Measurements from ENCODE around the gene SPTLC2.

Gene SPTLC2

DNA sequence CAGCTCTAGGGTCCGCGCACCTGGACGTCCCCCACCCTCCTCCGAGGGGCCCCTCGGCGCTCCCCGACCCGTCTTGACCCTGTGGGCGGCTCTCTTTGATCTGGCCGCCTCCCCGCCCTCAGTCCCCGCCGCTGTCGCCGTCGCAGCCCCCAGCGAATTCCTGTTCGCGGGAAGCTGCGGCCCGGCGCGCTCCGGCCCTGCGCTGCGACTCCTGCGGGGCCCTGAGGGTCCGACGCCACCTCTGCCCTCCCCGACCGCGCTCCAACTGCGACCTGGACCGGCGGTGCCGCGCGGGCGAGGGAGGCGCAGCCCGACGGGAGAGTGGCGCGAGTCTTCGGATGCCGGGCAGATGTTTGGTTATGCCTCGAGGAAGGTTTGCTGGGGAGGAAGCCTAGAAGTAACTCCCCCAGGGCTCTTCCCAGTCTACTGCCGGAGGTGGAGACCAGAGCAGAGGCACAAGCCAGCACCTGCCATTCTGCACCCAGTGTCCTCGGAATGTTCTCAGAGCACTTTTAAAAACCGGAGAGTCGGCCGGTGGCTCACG is 117.4 kb downstream of the SPTLC2 start:
- DNase-seq, result no peak

DNA sequence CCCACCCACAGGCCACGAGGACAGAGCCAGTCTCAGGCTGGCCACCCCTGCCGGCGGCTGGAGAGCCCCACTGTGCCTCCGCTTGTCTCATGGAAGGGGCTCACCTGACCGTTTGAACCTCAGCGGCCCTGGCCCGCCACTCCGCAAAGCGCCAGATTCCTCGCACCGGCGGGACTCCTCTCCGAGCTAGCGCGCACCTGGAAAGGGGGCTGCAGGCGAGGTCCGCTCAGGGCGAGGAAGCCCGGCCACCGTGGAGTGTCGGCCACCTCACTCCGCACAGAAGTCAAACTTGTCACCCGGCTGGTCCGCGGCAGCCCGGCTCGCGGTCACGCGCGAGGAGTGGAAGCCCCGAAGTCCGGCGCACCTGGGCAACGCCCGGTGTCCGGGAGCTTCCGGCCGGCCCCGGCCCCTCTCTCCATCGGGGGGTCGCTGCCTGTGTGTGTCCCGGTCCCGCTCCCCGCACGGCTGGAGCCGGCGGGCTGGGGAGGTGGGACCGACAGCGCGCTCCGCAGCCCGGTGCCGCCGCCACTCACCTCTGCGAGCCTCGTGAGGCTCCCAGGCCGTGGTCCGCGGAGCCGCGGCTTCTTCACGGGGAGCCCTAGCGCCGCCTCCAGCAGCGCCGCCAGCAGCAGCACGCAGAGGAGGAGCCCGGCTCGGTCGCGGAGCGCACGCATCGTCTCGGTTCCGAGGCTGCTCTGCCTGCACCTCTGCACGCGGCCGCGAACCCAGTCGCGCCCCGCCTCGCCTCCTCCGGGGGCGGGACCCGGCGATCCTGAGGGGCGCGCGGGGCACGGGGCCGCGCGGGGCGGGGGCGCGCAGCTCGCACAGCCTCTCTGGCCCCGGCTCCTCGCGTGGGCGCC is 118.1 kb downstream of the SPTLC2 start, which contains the start of gene ISM2:
ISM2 (minus strand) TSS at position 697 of the 860 bp plus-strand sequence; CDS start at position 674, 23 bp downstream.
- no peak for DNase-seq

DNA sequence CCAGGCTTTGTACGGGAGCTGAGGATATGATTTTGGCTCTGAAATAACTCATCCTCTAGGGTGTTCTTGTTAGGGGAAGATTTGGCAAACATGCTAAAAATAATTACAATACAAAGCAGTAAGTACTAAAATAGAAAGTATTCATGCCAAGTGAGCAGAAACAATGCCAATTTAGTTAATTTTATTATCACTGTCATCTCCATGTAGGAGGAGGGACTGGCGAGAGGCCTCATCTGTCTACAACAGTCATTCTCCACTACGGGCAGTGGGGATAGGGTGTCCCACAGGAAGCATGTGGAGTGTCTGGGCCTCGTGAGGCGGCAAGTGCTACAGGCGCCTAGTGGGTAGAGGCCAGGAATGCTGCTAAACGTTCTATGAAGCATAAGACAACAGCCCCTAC is 121.1 kb downstream of the SPTLC2 start:
- no peak for DNase-seq

DNA sequence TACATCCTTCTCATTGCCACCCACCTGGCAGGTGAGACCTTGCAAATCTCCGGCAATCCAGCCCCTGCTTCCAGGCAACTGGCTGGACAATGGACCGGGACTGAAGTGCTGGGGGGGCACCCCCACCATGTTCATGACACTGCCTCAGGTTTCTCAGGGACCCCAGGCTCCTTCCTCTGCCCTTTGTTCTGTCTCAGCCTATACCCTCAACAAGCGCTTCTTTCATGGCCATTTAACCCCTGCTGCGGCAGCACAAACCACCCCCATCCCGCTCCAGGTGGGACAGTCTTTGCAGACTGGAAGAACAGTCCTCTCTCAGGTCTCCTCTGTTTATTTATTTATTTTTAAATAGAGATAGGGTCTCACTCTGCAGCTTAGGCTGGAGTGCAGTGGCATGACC is 125.4 kb downstream of the SPTLC2 start:
- no peak for DNase-seq

DNA sequence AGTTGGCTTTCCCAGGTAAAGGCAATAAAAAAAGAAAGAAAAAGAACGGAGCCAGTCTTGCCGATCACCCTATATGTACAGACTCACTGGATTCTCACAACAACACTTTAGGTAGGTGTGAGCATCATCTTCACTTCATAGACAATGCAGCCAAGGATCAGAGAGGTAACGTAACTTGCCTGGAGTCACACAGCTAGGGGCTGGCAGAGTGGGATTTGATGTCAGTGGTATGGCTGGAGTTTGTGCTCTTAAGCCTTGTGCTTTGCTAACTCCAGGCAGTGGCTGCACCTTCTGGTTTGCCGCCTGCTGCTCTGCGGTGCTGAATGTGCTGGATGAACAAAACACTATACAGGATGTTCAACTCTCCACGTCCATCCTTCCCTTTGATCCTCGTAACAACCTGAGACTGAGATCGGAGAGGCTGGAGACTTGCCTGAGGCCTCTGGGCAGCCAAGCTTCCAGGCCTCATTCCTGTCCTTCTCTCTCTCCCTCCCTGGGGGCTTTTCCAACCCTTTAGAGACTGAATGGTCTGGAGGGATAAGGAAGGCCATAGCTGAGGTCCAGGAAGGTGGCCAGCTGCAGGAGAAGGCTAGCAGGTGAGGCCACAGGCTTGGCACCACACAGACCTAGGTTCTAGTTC is 126.0 kb downstream of the SPTLC2 start:
- DNase-seq, result no peak

DNA sequence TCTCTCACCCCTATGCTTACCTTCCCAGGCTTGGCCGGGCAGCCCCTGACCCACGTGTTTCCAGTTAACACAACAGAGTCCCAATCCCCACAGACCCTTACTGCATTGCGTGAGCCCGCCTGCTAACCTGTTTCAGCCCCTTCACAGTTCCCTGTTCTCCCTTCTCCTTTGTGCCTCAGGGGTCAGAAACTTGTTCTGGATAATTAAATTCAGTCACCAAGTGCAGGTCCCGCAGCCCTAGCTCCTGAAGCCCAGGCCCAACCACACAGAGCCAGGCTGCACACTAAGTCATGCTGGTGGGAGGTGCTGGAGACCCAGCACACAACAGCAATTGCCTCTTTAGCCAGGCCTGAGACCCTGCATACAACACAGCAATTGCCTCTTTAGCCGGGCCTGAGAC is 127.4 kb downstream of the SPTLC2 start:
- no peak for DNase-seq

DNA sequence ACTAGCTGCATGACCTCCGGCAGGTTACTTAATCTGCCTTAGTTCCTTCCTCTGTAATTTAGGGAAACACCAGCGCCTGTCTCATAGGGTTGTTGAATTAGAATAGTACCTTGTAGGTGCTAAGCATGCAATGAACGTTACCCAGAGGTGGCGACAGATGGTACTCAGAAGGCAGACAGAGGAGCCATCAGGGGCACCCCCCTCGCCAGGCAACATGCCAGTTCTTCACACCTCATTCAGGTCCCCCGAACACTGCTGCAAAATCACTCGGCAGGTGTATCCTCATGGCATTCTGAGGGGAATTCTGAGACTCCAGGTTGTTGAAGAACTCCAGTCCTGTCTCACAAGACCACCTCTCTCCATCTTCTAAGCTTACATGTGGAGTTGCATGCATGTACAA is 127.9 kb downstream of the SPTLC2 start:
- DNase-seq, result no peak

DNA sequence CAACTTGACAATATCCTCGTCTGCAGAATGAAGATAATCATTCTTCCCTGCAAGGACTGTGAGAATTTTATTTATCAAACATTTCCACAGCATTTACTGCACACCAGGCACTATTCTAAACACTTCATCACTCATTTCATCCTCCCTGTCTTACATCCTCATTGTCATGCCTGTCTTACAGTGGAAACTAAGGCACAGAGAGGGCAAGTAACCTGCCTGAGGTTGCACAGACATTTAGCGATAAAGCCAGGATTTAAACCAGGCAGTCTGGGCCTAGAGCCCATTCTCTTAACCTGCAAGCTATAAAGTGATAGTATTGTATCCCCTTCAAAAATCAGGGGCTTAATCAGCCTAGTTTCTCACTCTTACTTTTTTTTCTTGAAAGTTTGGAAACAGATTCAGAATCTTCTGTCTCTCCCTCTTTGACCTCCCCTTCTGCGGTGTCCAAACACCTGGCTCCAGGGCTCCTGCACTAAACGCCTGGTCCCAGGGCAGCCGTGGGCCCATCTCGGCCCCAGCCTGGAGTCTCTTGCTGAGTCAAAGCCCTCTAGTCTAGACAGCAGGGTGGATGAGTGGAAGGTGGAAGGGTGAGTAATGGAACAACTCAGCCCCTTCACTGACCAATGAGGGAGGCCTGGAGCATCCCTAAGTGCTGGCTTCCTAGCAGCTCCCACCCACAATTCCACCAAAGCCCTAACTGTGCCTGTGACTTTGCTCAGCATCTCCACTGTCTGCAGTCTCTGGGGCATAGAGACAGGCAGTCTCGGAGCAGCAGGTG is 130.3 kb downstream of the SPTLC2 start:
- DNase-seq, result no peak

DNA sequence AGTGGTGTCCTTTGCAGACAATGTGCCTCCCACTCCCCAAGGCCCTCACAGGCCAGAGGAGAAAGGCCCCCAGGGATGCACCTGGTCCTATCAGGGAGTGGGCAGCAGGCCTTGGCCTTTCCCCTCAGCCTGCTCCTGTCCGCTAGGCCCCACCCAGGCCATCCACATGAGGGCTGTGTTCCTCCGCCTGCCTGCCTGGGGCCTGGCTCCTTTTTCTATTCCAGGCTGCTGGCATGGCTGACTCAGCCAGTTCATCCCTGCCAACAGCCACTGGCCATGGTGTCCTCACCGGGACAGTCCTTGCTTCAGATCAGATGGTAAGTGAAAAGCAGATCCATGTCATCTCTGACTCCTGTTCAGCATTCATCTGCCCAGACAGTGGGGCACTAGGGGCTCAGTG is 131.2 kb downstream of the SPTLC2 start:
- DNase-seq, result no peak

DNA sequence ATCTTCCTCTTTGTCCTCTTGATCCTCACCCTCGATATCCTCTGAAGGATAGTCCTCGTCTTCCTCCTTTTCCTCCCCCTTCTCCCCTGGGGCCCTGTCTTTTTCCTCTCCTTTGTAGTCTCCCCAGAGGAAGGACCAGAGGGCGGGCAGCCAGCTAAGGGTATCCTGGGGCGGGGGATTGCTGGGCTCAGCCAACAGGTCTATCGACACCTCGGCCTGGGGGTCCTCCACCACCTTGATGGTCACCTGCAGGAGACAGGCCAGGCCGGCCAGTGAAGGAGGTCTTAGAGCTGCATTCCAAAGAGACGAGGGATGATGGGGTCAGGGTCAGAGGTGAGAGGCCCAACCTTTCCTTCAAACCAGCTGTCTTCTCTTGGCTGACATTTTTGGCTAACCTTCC is 134.0 kb downstream of the SPTLC2 start:
- no peak for DNase-seq

DNA sequence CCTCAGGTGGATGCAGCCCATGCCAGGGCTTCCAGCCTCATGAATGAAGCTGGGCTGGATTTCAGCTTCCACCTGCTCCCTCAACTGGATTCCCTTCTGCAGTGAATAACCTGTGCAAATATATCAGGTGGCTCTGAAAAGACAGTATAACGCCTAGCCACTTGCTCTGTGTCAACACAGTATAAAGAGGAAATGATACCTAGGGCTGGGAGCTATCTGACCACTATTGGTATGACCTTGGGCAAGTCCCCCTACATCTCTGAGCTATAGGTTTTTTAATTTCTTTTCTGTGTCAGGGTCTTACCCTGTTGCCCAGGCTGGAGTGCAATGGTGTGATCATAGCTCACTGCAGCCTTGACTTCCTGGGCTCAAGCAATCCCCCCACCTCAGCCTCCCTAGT is 137.6 kb downstream of the SPTLC2 start:
- DNase-seq, result no peak

DNA sequence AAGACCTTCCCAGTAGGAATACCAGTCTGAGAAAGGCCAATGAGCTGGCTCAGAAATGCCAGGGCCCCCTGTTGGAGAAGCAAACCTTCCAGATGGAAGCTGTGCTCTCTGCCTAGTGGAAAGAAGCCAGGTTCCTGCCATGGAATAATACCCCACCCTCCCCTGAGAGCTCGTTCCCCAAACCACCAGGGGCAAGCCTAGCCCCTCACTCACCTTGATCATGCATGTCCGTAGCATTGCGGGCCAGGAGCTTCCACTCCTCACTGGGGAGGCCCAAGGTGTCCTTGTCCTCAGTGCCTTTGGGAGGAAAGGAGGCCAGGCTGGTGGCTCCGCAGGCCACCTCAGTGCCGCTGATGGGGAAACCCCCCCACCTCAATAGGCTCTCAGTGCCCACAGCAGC is 138.4 kb downstream of the SPTLC2 start:
- DNase-seq, result no peak

DNA sequence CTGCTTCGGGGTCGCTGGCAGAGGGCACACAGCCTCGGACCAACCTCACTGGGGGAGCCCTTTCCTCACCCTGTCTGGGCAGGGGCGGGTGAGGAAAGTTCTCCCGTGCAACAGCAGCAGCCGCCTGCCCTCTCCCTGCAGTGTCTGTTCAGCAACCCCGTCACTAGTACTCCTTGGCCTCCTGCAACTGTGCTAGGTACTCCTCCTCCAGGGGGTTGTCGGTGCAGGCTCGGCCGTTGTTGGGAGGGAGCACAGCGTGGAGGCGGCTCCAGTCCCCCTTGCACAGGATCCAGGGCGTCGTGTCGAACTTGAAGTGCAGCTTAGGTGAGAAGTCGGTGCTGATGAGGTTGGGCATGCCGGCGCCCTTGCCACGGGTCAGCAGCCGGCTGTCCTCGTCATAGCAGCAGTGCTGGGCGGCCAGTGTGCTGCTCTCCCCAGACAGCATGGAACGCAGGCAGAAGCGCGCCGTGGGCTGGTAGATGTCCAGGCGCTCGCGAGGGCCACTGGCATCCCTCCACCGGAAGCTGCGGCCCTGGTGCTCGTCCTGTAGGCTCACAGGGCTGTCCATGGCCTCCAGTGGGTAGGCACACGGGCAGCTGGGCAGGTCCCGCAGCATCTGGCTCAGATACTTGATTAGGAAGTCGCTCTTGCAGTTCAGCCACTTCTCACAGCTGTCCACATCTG is 140.9 kb downstream of the SPTLC2 start:
- DNase-seq, result no peak

DNA sequence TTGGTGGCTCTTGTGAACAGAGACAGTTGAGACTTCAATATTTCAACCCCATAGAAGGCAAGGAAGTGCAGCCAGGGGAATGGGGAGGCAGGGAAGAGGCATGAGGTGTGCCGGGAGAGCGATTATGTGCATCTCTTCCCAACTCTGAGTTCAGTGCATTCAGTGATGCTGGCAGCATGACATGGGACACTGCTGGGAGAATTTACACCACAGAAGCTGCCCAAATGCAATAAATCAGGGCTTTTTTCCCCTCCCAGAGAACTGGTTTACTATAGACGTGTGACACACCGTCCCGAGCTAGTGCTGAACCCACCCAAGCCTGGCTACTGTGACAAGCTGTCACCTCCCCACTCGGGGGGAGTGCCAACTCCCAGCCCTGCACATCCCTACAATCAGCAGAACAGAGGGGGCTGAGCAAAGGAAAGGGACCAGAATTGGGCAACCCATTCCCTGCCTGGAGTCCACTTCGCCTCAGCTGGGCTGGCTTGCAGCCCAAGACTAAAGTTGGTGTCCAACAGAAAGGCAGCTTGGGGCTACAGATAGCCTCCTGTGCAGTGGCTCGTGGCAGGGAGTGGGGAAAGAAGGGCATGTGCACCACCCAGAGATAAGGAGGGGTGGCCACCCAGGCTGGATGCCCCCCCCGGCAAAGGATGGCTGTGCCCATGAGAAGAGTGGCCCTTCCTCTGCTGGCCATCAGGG is 141.8 kb downstream of the SPTLC2 start:
- no peak for DNase-seq

DNA sequence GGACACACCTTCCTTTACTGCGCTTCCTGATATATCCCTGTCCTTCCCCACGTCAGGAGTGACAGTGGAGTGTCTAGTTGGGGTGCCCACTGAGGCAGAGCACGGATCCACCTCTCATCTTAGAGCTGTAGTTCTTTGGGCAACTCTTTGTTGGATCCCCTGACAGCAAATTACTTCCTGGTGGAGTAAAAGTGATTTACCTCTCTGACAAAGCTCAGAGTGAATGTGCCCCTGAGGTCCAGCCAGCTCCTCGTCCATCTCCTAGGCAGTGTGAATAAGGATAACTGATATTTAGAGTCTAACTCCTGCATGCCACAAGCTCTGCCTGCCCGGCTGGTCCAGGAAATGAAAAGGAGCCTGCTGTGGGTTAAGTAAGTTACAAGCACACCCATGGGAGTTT is 142.5 kb downstream of the SPTLC2 start:
- no peak for DNase-seq

DNA sequence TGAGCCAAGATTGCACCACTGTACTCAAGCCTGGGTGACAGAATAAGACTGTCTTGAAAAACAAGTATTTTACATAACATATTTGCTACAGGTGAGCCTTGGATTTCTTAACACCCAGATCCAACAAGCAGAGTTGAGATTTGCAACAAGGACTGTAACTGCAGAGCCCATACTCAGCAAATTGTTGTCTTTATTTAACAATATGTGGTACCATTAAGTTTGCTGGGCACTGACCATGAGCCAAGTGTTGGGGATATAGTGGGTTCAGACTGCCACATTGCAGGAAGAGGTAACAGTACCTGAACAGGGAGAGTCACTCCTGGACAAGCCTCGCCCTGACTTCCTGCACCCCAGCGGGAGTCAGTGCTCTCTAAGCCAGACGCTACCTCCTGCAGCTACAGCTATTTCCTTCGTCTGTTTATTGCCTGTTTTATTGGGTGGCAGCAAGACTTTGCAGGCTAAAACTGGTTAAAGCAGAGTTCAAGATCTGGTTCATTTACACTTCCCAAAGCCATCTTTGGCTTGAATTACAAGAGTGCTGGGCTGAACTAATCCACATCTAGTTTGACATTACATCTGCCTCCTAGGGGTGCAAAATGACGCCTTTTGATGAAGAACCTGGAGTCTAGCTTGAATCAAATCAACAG is 146.1 kb downstream of the SPTLC2 start:
- DNase-seq, result no peak

DNA sequence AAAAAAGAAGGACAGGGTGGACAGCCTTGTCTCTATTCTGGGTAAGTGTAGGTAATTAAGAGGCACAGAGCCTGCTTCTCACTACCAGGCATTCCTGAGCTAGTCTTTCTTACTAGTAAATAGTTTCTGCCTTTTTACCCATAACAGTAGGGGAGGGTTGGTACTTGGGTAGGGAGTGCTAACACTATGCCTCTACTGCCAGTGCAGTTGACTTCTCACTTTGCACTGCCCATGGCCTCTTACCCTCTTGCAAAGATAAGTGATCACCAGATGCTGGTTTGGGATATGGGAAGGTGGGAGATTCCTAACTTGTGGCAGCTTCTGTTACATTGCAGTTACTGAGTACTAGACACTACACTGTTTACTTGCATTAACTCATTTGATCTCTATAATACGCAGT is 146.9 kb downstream of the SPTLC2 start:
- no peak for DNase-seq

DNA sequence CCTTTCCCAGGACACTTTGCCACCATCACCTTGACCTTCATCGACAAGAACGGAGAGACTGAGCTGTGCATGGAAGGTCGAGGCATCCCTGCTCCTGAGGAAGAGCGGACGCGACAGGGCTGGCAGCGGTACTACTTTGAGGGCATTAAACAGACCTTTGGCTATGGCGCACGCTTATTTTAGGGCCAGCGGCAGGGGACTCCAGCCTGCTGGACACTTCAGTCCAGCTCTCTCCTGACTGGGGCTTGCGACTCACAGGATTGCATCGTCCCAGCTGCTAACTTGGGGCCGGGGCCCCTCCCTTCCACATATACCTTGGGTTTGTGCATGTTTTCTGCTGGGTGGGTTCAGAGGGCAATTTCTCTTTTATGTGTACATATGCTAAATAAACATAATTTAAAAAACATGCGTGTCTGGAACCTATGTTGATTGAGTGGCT is 147.4 kb downstream of the SPTLC2 start:
- no peak for DNase-seq

DNA sequence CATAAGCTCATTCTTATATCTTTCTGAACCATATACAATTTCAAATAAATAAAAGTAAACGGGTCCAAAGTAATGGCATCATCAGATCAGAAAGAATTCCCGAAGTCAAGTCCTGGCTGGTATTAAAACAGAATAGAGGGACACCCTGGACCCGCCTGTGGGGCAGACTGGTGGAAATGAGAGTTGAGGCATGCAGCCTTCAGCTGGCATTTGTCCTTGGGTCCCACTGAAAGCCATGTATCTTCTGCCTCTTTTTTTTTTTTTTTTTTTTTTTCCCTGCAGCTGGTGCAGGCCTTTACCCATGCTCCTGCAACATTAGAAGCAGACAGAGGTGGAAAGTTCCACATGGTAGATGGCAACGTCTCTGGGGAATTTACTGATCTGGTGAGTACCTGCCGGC is 148.6 kb downstream of the SPTLC2 start:
- DNase-seq, result no peak

DNA sequence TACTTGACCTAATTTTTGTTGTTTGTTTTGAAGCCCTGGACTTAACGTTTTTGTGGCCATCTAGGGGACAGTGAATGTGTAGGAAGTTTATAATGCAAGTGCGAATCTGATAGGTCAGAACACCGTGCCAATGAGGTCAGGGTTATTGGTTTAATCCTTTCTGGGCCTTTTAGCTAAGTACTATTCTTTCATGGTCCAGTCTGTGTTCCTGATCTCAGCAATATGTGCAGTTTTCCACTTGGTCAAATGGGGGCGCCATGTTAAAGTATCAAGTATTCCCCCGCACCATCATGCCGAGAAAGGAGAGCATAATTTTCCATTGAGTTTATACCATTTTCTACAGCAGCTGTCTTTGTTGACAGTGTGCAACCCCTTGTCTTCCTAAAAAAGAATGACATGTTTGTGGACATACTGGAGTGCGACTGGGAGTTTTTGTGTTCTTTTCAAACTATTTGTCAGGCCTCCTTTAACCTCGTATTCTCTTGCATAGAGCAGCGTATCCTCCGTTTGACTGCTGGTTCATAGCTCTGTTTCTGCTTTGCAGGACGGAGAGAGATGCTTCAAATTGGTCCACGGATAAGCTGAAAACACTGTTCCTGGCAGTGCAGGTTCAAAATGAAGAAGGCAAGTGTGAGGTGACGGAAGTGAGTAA is 157.2 kb downstream of the SPTLC2 start:
- no peak for DNase-seq

All from cerebellar nuclear complex (tissue), 1 donor.